BLaER1 treated with 17β-estradiol and CSF1 and Interleukin-3, amounts not matched to agents 10 nM and 100 nM (cell line): ENCODE results near the gene SLC30A1.
"Not testable (repeated sequence)": the region's sequence is repeated elsewhere in the genome, so short reads cannot be mapped to it uniquely, and the experiment has no call there.

ENCODE experiments used
- H3K27ac ChIP-seq, 11 experiments: shearing (Covaris generic); formaldehyde crosslinking; 2 replicates each; pipeline ENCODE4 v1.8.1; 2022
- H3K27me3 ChIP-seq, 11 experiments: shearing (Covaris generic); formaldehyde crosslinking; 2 replicates each; pipeline ENCODE4 v1.8.1; 2022
- H3K36me3 ChIP-seq, 11 experiments: shearing (Covaris generic); formaldehyde crosslinking; 2 replicates each; pipeline ENCODE4 v1.8.1; 2022
- H3K4me1 ChIP-seq, 10 experiments: shearing (Covaris generic); formaldehyde crosslinking; 2 replicates each; pipeline ENCODE4 v1.8.1; 2022
- H3K4me2 ChIP-seq, 11 experiments: shearing (Covaris generic); formaldehyde crosslinking; 2 replicates each; pipeline ENCODE4 v1.8.1; 2022
- H3K4me3 ChIP-seq, 10 experiments: shearing (Covaris generic); formaldehyde crosslinking; 2 replicates each; pipeline ENCODE4 v1.8.1; 2022
- H3K9ac ChIP-seq, 11 experiments: shearing (Covaris generic); formaldehyde crosslinking; 2 replicates each; pipeline ENCODE4 v1.8.1; 2022
- H3K9me3 ChIP-seq, 11 experiments: shearing (Covaris generic); formaldehyde crosslinking; replicated peaks in 1 of 11; 2 replicates each; pipeline ENCODE4 v1.8.1; 2022
- H4K20me1 ChIP-seq, 11 experiments: shearing (Covaris generic); formaldehyde crosslinking; 2 replicates each; pipeline ENCODE4 v1.8.1; 2022
- Cebpa-rat ChIP-seq, 11 experiments: shearing (Covaris generic); IDR thresholded peaks; 2 replicates each; pipeline ENCODE4 v1.8.1; 2022

The SLC30A1 gene

GRCh38 chr1:211553549-211553948 lies 25.4 kb downstream of the SLC30A1 start:
- Histone ChIP-seq H4K20me1 (no peaks in the 10 kb centered on the region), H3K4me1 (no peaks in the 10 kb centered on the region), H3K4me3 (no peak overlapping the region), H3K9ac (no peak overlapping the region), H3K36me3 (no peaks in the 10 kb centered on the region), H3K4me2 (no peak overlapping the region), H3K27me3 (no peaks in the 10 kb centered on the region), H3K9me3 (no peaks in the 10 kb centered on the region), H3K27ac (no peak overlapping the region)
- TF ChIP-seq Cebpa-rat (IDR thresholded peaks at IDR 0.05), result no peak

GRCh38 chr1:211551638-211552460 lies 27.1 kb downstream of the SLC30A1 start:
- H3K27me3 ChIP-seq, result no peaks in the 10 kb centered on the region
- no peak overlapping the region for H3K4me3 ChIP-seq
- H3K27ac ChIP-seq, result no peak overlapping the region
- H4K20me1 ChIP-seq, result no peaks in the 10 kb centered on the region
- no peak overlapping the region for H3K4me2 ChIP-seq
- H3K9me3 ChIP-seq, result no peaks in the 10 kb centered on the region
- 0 out of 22 replicates have a peak, but pooled peaks of 1 of the 11 experiments have one; percentile 11 for TF ChIP-seq Cebpa-rat (IDR thresholded peaks at IDR 0.05)
- H3K36me3 ChIP-seq, result no peaks in the 10 kb centered on the region
- H3K9ac ChIP-seq, result no peak overlapping the region
- H3K4me1 ChIP-seq, result no peaks in the 10 kb centered on the region

GRCh38 chr1:211549092-211549711 lies 29.8 kb downstream of the SLC30A1 start:
- TF ChIP-seq Cebpa-rat (IDR thresholded peaks at IDR 0.05), result no peak
- Histone ChIP-seq H3K36me3 (no peaks in the 10 kb centered on the region), H3K4me2 (no peak overlapping the region), H3K27me3 (no peaks in the 10 kb centered on the region), H4K20me1 (no peaks in the 10 kb centered on the region), H3K9me3 (no peaks in the 10 kb centered on the region), H3K27ac (no peak overlapping the region), H3K4me1 (no peaks in the 10 kb centered on the region), H3K4me3 (no peak overlapping the region), H3K9ac (no peak overlapping the region)

GRCh38 chr1:211548321-211549091 lies 30.5 kb downstream of the SLC30A1 start:
- H3K27ac ChIP-seq, result no peak overlapping the region
- H3K27me3 ChIP-seq, result no peaks in the 10 kb centered on the region
- no peak overlapping the region for H3K4me2 ChIP-seq
- no peaks in the 10 kb centered on the region for H3K36me3 ChIP-seq
- H4K20me1 ChIP-seq, result no peaks in the 10 kb centered on the region
- no peak for TF ChIP-seq Cebpa-rat (IDR thresholded peaks at IDR 0.05)
- no peak overlapping the region for H3K9ac ChIP-seq
- no peaks in the 10 kb centered on the region for H3K9me3 ChIP-seq
- H3K4me3 ChIP-seq, result no peak overlapping the region
- H3K4me1 ChIP-seq, result no peaks in the 10 kb centered on the region

- no peak for TF ChIP-seq Cebpa-rat (IDR thresholded peaks at IDR 0.05)
- no peaks in the 10 kb centered on the region for H3K9me3 ChIP-seq
- no peak overlapping the region for H3K27ac ChIP-seq
- H3K4me3 ChIP-seq, result no peak overlapping the region
- H4K20me1 ChIP-seq, result no peaks in the 10 kb centered on the region
- no peaks in the 10 kb centered on the region for H3K27me3 ChIP-seq
- H3K4me1 ChIP-seq, result no peaks in the 10 kb centered on the region
- no peaks in the 10 kb centered on the region for H3K36me3 ChIP-seq
- H3K4me2 ChIP-seq, result no peak overlapping the region
- no peak overlapping the region for H3K9ac ChIP-seq
Measured at GRCh38 chr1:211547710-211548109, 31.3 kb downstream of the SLC30A1 start.

DNA sequence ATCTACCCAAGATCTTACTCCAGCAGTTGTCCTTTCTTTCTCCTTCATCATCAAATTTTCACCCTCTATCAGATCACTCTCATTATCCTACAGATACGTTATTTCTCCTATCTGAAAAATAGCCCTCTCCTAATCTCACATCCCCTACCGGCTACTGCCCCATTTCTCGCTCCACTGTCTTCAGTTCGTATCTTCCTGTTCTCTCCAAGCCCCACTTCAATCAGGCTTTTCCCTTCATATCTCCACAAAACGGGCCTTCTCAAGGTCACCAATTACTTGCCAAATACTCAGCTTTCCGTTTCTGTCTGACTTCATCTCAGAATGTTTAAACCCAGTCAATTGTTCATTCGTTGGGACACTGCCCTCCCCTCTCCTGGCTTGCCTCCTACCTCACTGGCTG lies 32.4 kb downstream of the SLC30A1 start:
- H3K4me1 ChIP-seq, result no peaks in the 10 kb centered on the region
- no peak overlapping the region for H3K27ac ChIP-seq
- H3K27me3 ChIP-seq, result no peaks in the 10 kb centered on the region
- H3K4me2 ChIP-seq, result no peak overlapping the region
- H4K20me1 ChIP-seq, result no peaks in the 10 kb centered on the region
- H3K4me3 ChIP-seq, result no peak overlapping the region
- no peaks in the 10 kb centered on the region for H3K36me3 ChIP-seq
- no peak for TF ChIP-seq Cebpa-rat (IDR thresholded peaks at IDR 0.05)
- peaks cover 0 to 6% (median under 1%) of the 10 kb centered on the region in 11 experiments; a peak in 10 of 22 replicates for H3K9me3 ChIP-seq
- H3K9ac ChIP-seq, result no peak overlapping the region

- Histone ChIP-seq H3K9ac (no peak overlapping the region), H3K4me3 (no peak overlapping the region), H3K27me3 (no peaks in the 10 kb centered on the region), H3K4me2 (no peak overlapping the region), H3K9me3 (peaks cover 9 to 21% (median 16%) of the 10 kb centered on the region in 11 experiments; a peak in 21 of 22 replicates), H3K27ac (no peak overlapping the region), H3K36me3 (no peaks in the 10 kb centered on the region), H3K4me1 (no peaks in the 10 kb centered on the region), H4K20me1 (no peaks in the 10 kb centered on the region)
- TF ChIP-seq Cebpa-rat (IDR thresholded peaks at IDR 0.05), result no peak
Measured at GRCh38 chr1:211543025-211543424, 35.9 kb downstream of the SLC30A1 start.

DNA sequence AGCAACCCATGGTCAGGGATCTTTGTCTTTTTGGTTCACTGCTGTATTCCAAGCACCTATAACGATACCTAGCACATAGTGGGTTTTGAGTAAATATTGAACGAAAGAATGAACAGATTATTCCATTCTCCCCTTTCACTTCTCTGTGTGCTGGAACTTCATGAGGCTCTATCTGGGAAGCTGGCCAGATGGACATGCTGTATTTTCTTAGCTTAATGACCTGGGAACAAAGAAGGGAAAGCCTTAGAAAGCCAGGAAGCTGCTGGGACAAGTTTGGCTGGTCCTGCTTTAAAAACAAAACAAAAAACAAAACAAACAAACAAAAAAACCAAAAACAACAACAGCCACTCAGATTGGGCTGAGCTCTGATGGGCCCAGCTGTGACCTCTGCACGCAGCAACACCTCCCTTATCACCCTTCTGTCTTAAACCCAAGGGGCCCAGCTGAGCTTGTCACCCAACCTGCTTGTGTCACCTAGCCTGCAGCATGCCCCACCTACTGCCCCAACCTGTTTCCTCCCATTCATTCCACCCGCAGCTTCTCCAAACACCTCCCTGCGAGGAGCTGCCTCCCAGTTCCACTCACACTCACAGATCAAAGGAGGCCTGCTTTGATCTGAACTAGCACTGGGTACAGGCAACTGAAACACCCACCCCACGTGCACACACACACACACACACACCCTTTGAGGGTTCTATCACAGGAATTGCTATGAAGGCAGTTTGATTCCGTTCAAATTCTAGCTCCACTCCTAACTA lies 37.1 kb downstream of the SLC30A1 start:
- H3K27ac ChIP-seq, result no peak overlapping the region
- H3K27me3 ChIP-seq, result no peaks in the 10 kb centered on the region
- H3K9ac ChIP-seq, result no peak overlapping the region
- peaks cover 9 to 21% (median 16%) of the 10 kb centered on the region in 11 experiments; a peak in 21 of 22 replicates for H3K9me3 ChIP-seq
- no peak for TF ChIP-seq Cebpa-rat (IDR thresholded peaks at IDR 0.05)
- no peaks in the 10 kb centered on the region for H3K4me1 ChIP-seq
- H3K4me2 ChIP-seq, result peak overlapping the region in 1 of 11 experiments; percentile 5; a peak in 1 of 22 replicates
- no peaks in the 10 kb centered on the region for H4K20me1 ChIP-seq
- no peak overlapping the region for H3K4me3 ChIP-seq
- no peaks in the 10 kb centered on the region for H3K36me3 ChIP-seq

GRCh38 chr1:211541278-211541677 lies 37.7 kb downstream of the SLC30A1 start:
- H3K27ac ChIP-seq, result no peak overlapping the region
- no peak overlapping the region for H3K9ac ChIP-seq
- H3K36me3 ChIP-seq, result no peaks in the 10 kb centered on the region
- H3K4me3 ChIP-seq, result no peak overlapping the region
- H3K27me3 ChIP-seq, result no peaks in the 10 kb centered on the region
- no peaks in the 10 kb centered on the region for H3K4me1 ChIP-seq
- no peaks in the 10 kb centered on the region for H4K20me1 ChIP-seq
- TF ChIP-seq Cebpa-rat (IDR thresholded peaks at IDR 0.05), result no peak
- no peak overlapping the region for H3K4me2 ChIP-seq
- H3K9me3 ChIP-seq, result peaks cover 9 to 21% (median 16%) of the 10 kb centered on the region in 11 experiments; a peak in 21 of 22 replicates

GRCh38 chr1:211540824-211541223 lies 38.1 kb downstream of the SLC30A1 start:
- H3K4me2 ChIP-seq, H3K4me1 ChIP-seq, H3K36me3 ChIP-seq, H3K27ac ChIP-seq, H3K27me3 ChIP-seq, H3K4me3 ChIP-seq, H4K20me1 ChIP-seq, H3K9ac ChIP-seq: not testable (repeated sequence)
- peaks cover 9 to 21% (median 16%) of the 10 kb centered on the region in 11 experiments; a peak in 21 of 22 replicates for H3K9me3 ChIP-seq
